Measurements from ENCODE around the gene RALGAPA2.

RALGAPA2 gene

GRCh38 chr20:20627471-20627870 lies 85.0 kb downstream of the RALGAPA2 start:
- no peak for DNase-seq

- DNase-seq = peak; percentile 89
Measured at GRCh38 chr20:20624914-20625313, 87.5 kb downstream of the RALGAPA2 start.

- DNase-seq = no peak
Measured at GRCh38 chr20:20621195-20621594, 91.2 kb downstream of the RALGAPA2 start.

GRCh38 chr20:20614391-20614790 lies 98.1 kb downstream of the RALGAPA2 start:
- no peak for DNase-seq

GRCh38 chr20:20612251-20612650 lies 100.2 kb downstream of the RALGAPA2 start:
- no peak for DNase-seq

- peak; percentile 49 for DNase-seq
Measured at GRCh38 chr20:20611167-20611566, 101.3 kb downstream of the RALGAPA2 start.

GRCh38 chr20:20609522-20609921 lies 102.9 kb downstream of the RALGAPA2 start:
- DNase-seq = no peak

- DNase-seq = no peak
Measured at GRCh38 chr20:20608641-20609040, 103.8 kb downstream of the RALGAPA2 start.

GRCh38 chr20:20608041-20608440 lies 104.4 kb downstream of the RALGAPA2 start:
- no peak for DNase-seq

GRCh38 chr20:20606881-20607280 lies 105.6 kb downstream of the RALGAPA2 start:
- DNase-seq = no peak

GRCh38 chr20:20606050-20606449 lies 106.4 kb downstream of the RALGAPA2 start:
- DNase-seq = no peak

GRCh38 chr20:20604907-20605306 lies 107.5 kb downstream of the RALGAPA2 start:
- no peak for DNase-seq

GRCh38 chr20:20604357-20604756 lies 108.1 kb downstream of the RALGAPA2 start:
- peak; percentile 7 for DNase-seq

GRCh38 chr20:20603339-20603990 lies 109.0 kb downstream of the RALGAPA2 start:
- peak; percentile 75 for DNase-seq

GRCh38 chr20:20597966-20598365 lies 114.5 kb downstream of the RALGAPA2 start:
- no peak for DNase-seq

- peak; percentile 66 for DNase-seq
Measured at GRCh38 chr20:20594171-20594530, 118.3 kb downstream of the RALGAPA2 start.

GRCh38 chr20:20593447-20594170 lies 118.8 kb downstream of the RALGAPA2 start:
- peak; percentile 77 for DNase-seq

- no peak for DNase-seq
Measured at GRCh38 chr20:20585146-20585545, 127.3 kb downstream of the RALGAPA2 start.

GRCh38 chr20:20582734-20583133 lies 129.7 kb downstream of the RALGAPA2 start:
- DNase-seq = no peak

- no peak for DNase-seq
Measured at GRCh38 chr20:20580139-20580538, 132.3 kb downstream of the RALGAPA2 start.

- no peak for DNase-seq
Measured at GRCh38 chr20:20578838-20579237, 133.6 kb downstream of the RALGAPA2 start.

- peak; percentile 60 for DNase-seq
Measured at GRCh38 chr20:20573797-20574196, 138.6 kb downstream of the RALGAPA2 start.

GRCh38 chr20:20571068-20571780 lies 141.2 kb downstream of the RALGAPA2 start:
- DNase-seq = no peak

- peak; percentile 79 for DNase-seq
Measured at GRCh38 chr20:20568604-20569205, 143.7 kb downstream of the RALGAPA2 start.
